GM23338 (cell line): ENCODE results near the gene PPM1L.

Source experiments
- CREB1 ChIP-seq: fragments of 250-450 bp; sonication (Bioruptor Pico); IDR thresholded peaks from 2 replicates; pipeline ENCODE4 v1.5.0; 2020; ENCODE audit warnings: low read depth, mild to moderate bottlenecking, moderate library complexity
- EZH2 ChIP-seq: fragments of 200-600 bp; sonication (generic); IDR thresholded peaks from one replicate; pipeline ENCODE4 v1.8.0; 2017; ENCODE audit warnings: antibody characterized with exemption, mild to moderate bottlenecking, low read depth; ENCODE audit not compliant: unreplicated experiment
- POLR2AphosphoS5 ChIP-seq: IDR thresholded peaks from 2 replicates; pipeline ENCODE4 v1.6.1; 2016; ENCODE audit warnings: antibody characterized with exemption, low read depth
- ZNF114 ChIP-seq: fragments of 250-450 bp; sonication (Bioruptor Pico); IDR thresholded peaks from 2 replicates; pipeline ENCODE4 v1.5.0; 2020; ENCODE audit warnings: mild to moderate bottlenecking, moderate library complexity
- TF ChIP-seq, protein P1 (sequence below), 2 experiments: fragments of 200-600 bp in 1 of 2; sonication (generic) in 1 of 2; conservative IDR thresholded peaks; 2 replicates each; pipeline versions ENCODE4 v1.5.1 to v1.6.1; 2016 to 2017; ENCODE audit warnings: antibody characterized with exemption in 2 of 2, low read depth in 2 of 2, mild to moderate bottlenecking in 2 of 2, moderate library complexity in 1 of 2
- TF ChIP-seq, protein P2 (sequence below): IDR thresholded peaks from one replicate; pipeline ENCODE4 v1.6.1; 2018; ENCODE audit warnings: antibody characterized with exemption; ENCODE audit not compliant: unreplicated experiment

DNA sequence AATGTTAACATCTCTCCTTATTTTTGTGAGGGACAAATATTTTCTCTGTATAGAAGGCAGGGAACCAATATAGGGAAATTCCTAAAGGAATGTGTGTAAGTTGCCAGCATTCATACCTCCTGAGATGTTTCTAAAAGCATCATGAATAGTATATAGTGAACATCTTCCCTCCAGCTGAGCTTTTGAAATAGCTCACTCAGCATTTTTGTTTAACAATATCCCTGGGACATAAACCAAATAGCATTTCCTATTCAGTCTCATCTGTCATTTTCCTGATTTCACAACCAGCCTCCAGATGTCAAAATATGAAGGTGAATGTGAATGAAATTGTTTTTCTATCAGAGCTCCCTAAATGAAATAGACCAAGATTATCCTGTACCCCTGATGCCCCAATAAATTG, 137.2 kb downstream of the PPM1L start:
- TF ChIP-seq EZH2 (no peak), POLR2AphosphoS5 (no peak), CREB1 (CRISPR knock-in tag) (no peak), ZNF114 (no peak)
- TF ChIP-seq, protein P1, sequence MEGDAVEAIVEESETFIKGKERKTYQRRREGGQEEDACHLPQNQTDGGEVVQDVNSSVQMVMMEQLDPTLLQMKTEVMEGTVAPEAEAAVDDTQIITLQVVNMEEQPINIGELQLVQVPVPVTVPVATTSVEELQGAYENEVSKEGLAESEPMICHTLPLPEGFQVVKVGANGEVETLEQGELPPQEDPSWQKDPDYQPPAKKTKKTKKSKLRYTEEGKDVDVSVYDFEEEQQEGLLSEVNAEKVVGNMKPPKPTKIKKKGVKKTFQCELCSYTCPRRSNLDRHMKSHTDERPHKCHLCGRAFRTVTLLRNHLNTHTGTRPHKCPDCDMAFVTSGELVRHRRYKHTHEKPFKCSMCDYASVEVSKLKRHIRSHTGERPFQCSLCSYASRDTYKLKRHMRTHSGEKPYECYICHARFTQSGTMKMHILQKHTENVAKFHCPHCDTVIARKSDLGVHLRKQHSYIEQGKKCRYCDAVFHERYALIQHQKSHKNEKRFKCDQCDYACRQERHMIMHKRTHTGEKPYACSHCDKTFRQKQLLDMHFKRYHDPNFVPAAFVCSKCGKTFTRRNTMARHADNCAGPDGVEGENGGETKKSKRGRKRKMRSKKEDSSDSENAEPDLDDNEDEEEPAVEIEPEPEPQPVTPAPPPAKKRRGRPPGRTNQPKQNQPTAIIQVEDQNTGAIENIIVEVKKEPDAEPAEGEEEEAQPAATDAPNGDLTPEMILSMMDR (conservative IDR thresholded peaks at IDR 0.05; ENCODE audit: low read depth in 2 of 2), result no peak
- TF ChIP-seq, protein P2, sequence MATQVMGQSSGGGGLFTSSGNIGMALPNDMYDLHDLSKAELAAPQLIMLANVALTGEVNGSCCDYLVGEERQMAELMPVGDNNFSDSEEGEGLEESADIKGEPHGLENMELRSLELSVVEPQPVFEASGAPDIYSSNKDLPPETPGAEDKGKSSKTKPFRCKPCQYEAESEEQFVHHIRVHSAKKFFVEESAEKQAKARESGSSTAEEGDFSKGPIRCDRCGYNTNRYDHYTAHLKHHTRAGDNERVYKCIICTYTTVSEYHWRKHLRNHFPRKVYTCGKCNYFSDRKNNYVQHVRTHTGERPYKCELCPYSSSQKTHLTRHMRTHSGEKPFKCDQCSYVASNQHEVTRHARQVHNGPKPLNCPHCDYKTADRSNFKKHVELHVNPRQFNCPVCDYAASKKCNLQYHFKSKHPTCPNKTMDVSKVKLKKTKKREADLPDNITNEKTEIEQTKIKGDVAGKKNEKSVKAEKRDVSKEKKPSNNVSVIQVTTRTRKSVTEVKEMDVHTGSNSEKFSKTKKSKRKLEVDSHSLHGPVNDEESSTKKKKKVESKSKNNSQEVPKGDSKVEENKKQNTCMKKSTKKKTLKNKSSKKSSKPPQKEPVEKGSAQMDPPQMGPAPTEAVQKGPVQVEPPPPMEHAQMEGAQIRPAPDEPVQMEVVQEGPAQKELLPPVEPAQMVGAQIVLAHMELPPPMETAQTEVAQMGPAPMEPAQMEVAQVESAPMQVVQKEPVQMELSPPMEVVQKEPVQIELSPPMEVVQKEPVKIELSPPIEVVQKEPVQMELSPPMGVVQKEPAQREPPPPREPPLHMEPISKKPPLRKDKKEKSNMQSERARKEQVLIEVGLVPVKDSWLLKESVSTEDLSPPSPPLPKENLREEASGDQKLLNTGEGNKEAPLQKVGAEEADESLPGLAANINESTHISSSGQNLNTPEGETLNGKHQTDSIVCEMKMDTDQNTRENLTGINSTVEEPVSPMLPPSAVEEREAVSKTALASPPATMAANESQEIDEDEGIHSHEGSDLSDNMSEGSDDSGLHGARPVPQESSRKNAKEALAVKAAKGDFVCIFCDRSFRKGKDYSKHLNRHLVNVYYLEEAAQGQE, result no peak
